Measurements from ENCODE around the gene AKAP12.

AKAP12 gene, protein sequence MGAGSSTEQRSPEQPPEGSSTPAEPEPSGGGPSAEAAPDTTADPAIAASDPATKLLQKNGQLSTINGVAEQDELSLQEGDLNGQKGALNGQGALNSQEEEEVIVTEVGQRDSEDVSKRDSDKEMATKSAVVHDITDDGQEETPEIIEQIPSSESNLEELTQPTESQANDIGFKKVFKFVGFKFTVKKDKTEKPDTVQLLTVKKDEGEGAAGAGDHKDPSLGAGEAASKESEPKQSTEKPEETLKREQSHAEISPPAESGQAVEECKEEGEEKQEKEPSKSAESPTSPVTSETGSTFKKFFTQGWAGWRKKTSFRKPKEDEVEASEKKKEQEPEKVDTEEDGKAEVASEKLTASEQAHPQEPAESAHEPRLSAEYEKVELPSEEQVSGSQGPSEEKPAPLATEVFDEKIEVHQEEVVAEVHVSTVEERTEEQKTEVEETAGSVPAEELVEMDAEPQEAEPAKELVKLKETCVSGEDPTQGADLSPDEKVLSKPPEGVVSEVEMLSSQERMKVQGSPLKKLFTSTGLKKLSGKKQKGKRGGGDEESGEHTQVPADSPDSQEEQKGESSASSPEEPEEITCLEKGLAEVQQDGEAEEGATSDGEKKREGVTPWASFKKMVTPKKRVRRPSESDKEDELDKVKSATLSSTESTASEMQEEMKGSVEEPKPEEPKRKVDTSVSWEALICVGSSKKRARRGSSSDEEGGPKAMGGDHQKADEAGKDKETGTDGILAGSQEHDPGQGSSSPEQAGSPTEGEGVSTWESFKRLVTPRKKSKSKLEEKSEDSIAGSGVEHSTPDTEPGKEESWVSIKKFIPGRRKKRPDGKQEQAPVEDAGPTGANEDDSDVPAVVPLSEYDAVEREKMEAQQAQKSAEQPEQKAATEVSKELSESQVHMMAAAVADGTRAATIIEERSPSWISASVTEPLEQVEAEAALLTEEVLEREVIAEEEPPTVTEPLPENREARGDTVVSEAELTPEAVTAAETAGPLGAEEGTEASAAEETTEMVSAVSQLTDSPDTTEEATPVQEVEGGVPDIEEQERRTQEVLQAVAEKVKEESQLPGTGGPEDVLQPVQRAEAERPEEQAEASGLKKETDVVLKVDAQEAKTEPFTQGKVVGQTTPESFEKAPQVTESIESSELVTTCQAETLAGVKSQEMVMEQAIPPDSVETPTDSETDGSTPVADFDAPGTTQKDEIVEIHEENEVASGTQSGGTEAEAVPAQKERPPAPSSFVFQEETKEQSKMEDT (N-terminal part only)

DNA sequence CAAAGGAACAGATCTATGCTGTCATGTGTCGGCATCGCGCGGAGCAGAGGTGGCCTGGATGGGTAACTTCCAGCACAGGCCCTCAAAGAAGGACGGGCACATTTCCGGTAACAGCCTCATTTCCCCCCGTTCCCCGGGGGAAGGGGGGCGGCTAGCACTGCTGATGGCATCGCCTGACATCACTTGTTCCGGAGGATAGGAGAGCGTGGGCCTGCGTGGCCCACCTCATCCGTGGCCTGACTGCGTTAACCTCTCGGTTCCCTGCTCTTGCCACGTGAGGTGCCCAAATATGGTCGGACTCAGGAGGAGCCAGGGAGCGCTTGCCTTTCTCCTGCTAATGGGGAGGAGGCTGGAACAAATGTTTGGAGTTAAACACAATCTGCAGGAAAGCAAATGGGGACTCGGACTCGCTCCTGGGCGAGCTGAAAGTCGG, at the start of gene AKAP12:
AKAP12 (plus strand) TSS at position 365 of the 433 bp plus-strand sequence. CDS start 596 bp downstream, outside the sequence.
- TF ChIP-seq GATA1 (IDR thresholded peaks at IDR 0.05; ENCODE audit: low read depth, low read length) (no peak), POLR2A (IDR thresholded peaks at IDR 0.05; ENCODE audit: low read length) (no peak)
- DNase-seq, result no peak

DNA sequence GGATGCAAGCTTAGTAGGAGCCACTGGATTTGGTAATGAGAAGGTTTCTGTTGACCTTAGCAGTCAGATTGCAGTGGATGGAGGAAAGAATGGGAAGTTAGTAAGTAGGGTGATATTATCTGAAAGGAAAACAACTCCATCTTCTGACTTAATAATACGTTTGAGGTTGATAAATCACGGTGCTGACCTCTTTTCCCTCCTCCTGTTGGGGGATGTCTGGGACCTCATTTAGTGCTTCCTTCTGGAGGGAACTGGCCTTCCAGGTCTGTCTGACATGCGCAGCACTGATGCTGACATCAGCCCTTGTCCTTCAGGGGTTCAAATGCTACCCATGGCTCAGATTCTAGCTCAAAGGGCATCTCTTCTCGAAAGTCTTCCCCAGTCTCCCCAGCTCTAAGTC, 48.2 kb upstream of the AKAP12 start:
- no peak for DNase-seq
- TF ChIP-seq GATA1 (IDR thresholded peaks at IDR 0.05; ENCODE audit: low read depth, low read length), result no peak
- TF ChIP-seq POLR2A (IDR thresholded peaks at IDR 0.05; ENCODE audit: low read length), result no peak

DNA sequence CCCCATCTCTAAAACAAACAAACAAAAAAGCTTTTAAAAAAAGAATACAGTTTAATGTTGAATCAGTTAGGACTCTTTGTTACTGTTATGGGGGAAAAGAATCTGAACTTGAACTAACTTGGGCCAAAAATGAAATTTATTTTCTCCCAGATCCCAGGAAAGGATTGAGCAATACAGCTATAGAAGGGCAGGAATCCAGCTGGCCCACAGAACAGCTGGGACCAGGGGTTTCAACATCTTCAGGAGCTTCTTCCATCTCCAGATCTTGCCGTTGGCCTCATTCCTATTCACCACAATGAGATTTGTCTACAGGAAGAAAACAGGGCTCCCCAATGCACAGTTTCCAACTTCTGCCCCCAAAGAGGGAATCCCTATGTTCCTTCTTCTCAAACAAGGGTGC, 43.2 kb upstream of the AKAP12 start:
- no peak for DNase-seq
- no peak for TF ChIP-seq GATA1 (IDR thresholded peaks at IDR 0.05; ENCODE audit: low read depth, low read length)
- no peak for TF ChIP-seq POLR2A (IDR thresholded peaks at IDR 0.05; ENCODE audit: low read length)

DNA sequence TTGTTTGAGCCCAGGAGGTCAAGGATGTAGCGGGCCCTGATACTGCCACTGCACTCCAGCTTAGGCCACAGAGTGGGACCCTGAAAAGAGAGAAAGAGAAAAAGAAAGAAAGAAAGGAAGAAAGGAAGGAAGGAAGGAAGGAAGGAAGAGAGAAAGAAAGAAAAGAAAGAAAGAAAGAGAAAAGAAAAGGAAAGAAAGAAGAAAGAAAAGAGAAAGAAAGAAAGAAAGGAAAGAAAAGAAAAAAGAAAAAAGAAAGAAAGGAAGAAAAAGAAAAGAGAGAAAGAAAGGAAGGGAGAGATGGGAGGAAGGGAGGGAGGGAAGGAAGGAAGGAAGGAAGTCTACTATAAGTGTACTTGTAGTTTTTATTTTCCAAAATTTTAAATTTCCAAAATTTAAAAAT, 42.2 kb upstream of the AKAP12 start:
- no peak for TF ChIP-seq GATA1 (IDR thresholded peaks at IDR 0.05; ENCODE audit: low read depth, low read length)
- TF ChIP-seq POLR2A (IDR thresholded peaks at IDR 0.05; ENCODE audit: low read length), result no peak
- DNase-seq, result no peak

DNA sequence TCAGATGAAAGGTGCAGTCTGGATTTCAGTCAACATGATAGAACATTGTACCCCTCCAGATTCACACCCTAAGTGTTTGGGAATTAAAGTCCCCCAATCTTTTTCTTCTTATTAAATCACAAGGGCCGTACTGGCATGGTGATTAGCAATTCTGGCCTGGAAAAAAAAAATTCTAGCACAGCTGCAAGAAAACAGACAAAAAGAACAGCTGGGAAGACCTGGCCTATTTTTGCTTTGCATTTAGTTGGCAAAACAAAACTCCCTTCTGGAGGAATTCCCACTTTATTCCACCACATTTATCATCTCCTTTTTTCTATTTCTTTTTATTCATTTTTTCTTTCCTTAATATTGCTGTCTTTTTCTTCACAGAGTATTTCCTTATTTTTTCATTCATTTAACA, 39.8 kb upstream of the AKAP12 start:
- TF ChIP-seq POLR2A (IDR thresholded peaks at IDR 0.05; ENCODE audit: low read length) (no peak), GATA1 (IDR thresholded peaks at IDR 0.05; ENCODE audit: low read depth, low read length) (no peak)
- no peak for DNase-seq

DNA sequence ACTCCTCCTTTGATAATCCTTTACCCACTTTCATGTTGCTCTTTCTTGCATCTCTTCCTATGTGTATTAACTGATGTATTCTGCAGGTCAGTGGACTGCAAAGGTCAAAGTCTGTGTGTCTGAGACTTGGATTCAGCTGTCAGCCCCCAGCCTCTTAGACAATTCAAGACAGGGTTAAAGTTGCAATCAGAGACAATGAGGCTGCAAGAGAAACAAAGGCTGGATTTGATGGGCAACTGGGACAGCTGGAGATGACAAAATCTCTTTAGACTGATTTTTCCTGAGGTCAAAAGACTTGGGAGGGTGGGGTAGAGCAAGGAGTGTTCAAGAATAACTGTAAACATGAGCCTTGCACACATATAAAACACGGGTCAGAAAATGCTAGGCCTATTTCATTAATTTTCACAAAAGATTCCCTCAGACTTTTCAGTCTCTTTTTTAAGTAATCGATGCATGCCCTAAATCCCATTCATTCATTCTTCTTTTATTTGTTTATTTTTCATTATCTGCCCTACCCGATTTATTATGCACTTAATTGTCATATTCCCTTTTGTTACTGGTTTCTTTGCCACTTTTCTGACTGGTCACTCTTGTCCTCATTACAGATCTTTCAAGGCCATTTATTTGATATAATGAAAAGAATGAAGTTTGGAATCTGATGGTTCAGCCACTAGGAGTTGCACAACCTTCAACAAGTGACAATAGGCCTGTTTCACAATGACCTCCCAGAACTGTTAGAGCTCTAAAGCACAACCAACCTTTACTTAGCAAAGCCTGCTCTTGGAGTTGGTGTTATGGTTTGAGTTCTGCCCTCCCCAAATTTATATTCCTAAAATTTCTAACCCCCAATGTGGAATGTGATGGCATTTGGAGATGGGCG, 33.8 kb upstream of the AKAP12 start:
- TF ChIP-seq POLR2A (IDR thresholded peaks at IDR 0.05; ENCODE audit: low read length), result no peak
- TF ChIP-seq GATA1 (IDR thresholded peaks at IDR 0.05; ENCODE audit: low read depth, low read length), result no peak
- DNase-seq, result no peak

DNA sequence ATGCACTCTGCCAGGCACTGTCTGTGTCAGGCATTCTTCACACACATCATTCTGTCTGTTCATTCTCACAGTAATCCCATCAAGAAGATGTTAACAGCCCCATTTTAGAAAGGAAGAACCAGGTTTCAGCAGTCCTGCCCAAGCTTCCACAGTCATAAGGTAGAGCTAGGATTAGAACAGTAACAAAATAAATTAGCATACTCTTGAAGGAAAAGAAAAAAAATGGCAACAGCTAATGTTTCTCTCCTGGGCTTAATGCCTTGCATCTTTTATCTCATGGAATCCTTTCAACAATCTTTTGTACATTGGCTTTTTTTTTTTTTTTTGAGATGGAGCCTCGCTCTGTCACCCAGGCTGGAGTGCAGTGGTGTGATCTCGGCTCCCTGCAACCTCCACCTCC, 32.1 kb upstream of the AKAP12 start:
- DNase-seq, result no peak
- TF ChIP-seq POLR2A (IDR thresholded peaks at IDR 0.05; ENCODE audit: low read length) (no peak), GATA1 (IDR thresholded peaks at IDR 0.05; ENCODE audit: low read depth, low read length) (no peak)

DNA sequence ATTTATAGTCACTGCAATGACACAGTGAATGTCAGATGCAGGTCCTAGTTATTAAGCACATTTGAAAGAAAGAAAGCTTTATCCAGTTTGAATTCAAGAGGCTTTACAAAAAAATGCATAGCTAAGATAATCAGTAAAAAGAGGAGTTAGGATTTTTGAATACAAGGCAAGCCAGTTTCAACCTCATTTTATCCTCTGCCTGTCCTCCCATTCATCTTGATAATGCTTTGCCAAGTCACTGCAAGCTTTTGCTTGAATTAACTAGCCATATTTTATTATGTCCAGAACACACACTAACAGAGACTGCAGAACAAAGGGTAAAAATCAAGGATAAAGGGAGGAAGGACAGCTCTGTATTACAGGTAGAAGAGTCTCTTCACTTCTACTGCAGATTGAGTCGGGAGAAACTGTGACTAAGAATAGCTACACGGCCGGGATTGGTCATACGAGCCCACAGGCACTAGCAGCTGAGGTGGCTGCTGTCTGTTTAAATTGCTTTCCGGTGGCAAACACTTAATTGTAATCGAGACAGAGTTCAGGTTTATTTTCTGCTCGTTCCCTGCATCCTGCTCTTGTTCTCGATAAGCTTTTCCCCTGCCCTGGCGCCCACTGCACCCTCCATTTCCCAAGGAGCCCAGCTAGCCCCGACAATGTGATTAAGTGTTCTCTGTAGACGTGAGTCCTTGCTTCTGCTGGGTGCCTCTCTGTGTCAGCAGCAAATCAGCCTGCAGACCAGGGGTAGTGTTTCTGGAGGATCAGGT, 30.5 kb upstream of the AKAP12 start:
- TF ChIP-seq POLR2A (IDR thresholded peaks at IDR 0.05; ENCODE audit: low read length) (no peak), GATA1 (IDR thresholded peaks at IDR 0.05; ENCODE audit: low read depth, low read length) (no peak)
- DNase-seq, result no peak

DNA sequence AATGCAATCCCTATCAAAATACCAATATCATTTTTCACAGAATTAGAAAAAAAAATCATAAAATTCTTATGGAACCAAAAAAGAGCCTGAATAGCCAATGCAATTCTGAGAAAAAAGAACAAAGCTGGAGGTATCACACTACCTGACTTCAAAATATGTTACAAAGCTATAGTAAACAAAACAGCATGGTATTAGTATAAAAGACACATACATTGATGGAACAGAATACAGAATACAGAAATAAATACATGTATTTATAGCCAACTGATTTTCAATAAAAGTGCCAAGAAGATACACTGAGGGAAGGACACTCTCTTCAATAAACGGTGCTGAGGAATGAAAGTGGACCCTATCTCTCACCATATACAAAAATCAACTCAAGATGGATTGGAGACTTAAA, 28.7 kb upstream of the AKAP12 start:
- TF ChIP-seq POLR2A (IDR thresholded peaks at IDR 0.05; ENCODE audit: low read length) (no peak), GATA1 (IDR thresholded peaks at IDR 0.05; ENCODE audit: low read depth, low read length) (no peak)

DNA sequence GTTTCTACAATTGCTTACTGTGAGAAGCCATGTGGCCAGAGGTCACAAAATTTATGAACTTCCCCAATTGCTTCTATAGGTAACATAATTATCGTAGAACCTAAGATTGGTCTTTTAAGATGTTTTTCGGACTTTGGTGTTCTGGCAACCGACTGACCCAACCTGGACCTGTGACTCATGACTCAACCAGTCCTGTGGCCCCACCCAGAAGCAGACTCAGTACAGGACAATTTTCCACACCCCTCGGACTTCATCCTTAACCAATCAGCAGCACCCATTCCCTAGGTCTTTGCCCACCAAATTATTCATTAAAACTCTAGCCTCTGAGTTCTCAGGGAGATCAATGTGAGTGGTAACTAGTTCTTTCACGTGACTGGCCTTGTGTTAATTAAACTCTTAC, 26.4 kb upstream of the AKAP12 start:
- no peak for TF ChIP-seq GATA1 (IDR thresholded peaks at IDR 0.05; ENCODE audit: low read depth, low read length)
- no peak for TF ChIP-seq POLR2A (IDR thresholded peaks at IDR 0.05; ENCODE audit: low read length)
- no peak for DNase-seq

More for the DNA sequence above, 28.7 kb upstream of the AKAP12 start:
- DNase-seq, result no peak

DNA sequence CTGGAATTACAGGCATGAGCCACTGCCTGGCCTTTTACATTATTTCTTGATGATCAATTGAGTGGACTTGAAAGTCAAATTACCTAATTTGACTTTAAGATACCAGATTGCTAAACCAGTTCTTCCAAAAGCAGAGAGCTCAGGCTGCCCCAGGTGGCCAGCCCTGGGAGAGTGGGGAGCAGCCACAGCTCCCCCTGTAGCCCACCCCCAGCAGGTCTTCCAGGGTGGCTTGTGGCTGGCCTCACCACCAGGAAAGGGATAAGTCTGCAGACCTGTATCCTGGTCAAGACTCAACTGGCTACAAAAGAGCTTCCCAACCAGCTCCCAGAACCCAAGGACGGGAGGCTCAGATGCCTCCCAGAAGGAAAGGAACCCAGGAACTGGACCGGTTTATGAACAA, 23.8 kb upstream of the AKAP12 start:
- TF ChIP-seq GATA1 (IDR thresholded peaks at IDR 0.05; ENCODE audit: low read depth, low read length) (no peak), POLR2A (IDR thresholded peaks at IDR 0.05; ENCODE audit: low read length) (no peak)
- no peak for DNase-seq

DNA sequence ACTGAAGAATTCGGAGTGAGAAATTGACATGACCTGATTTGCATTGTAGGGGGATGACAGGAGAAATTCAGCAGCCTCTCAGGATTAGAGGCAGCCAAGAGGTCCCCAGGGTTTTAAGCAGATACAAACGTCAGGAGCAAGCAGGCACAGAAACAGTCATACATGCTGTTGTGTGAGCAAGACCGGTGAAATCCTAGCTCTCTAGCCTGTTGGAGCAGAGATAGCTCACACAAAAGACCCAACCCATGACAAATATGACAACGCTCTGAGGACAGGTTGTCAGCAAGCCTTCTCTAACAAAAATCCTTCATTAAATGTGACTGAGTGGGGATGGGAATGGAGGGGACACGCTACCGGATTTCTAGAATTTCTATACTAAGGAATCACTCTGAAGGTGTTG, 23.0 kb upstream of the AKAP12 start:
- no peak for DNase-seq
- TF ChIP-seq GATA1 (IDR thresholded peaks at IDR 0.05; ENCODE audit: low read depth, low read length), result no peak
- no peak for TF ChIP-seq POLR2A (IDR thresholded peaks at IDR 0.05; ENCODE audit: low read length)

Measured in erythroblast (primary cell).